GM12878 (cell line): ENCODE data around the gene ACTBL2. TPM values are rescaled to one million over a fixed set of nuclear protein-coding genes. Genes with fewer than 3 reads are reported as not detected.

Source experiments
- ATAC-seq: fragments of 200-7000 bp; cut with Tn5 transposase; 3 replicates; pipeline ENCODE4 v1.9.1; 2020; ENCODE audit warnings: mild to moderate bottlenecking, moderate library complexity
- BruUV-seq: library from RNA; stranded (reverse); fragments of 400-500 nt; replicated peaks from 2 replicates; lab custom pipeline; 2021; lab: Mats Ljungman, UMichigan
- CTCF ChIA-PET: fragments of 300-600 bp; sonication (Branson Sonifier 250); formaldehyde crosslinking; extraction: SDS; loops from one replicate; lab custom pipeline; 2021; ENCODE audit warnings: inconsistent platforms; lab: Yijun Ruan, JAX
- POLR2A ChIA-PET: fragments of 350-600 bp; formaldehyde crosslinking; extraction: SDS; loops from one replicate; lab custom pipeline; 2021; ENCODE audit warnings: inconsistent platforms; lab: Charles Lee
- RAD21 ChIA-PET: fragments of 300-600 bp; sonication (Branson Sonifier 250); formaldehyde crosslinking; loops from one replicate; lab custom pipeline; 2023; ENCODE audit warnings: antibody characterized with exemption; ENCODE audit not compliant: unreplicated experiment; lab: Charles Lee
- SMC1A ChIA-PET: fragments of 300-600 bp; sonication (Branson Sonifier 250); formaldehyde crosslinking; loops from one replicate; lab custom pipeline; 2023; ENCODE audit not compliant: unreplicated experiment, uncharacterized antibody; lab: Charles Lee
- DNase-seq: peaks from one replicate; pipeline ENCODE4 v3.0.0-alpha.2; 2011; ENCODE audit warnings: low read depth, low spot score
- FAIRE-seq: peaks from 3 replicates; lab custom pipeline; 2011; peaks lifted over from hg19 to GRCh38; lab: Jason Lieb, UNC
- H2AFZ ChIP-seq: 2 replicates; pipeline ENCODE4 v1.6.0; 2011; ENCODE audit warnings: low read depth, low read length, control low read depth; ENCODE audit not compliant: control insufficient read depth
- H3K27ac ChIP-seq: 2 replicates; pipeline ENCODE4 v1.5.1; 2011; ENCODE audit warnings: control low read depth; ENCODE audit not compliant: control insufficient read depth, insufficient read depth
- H3K27me3 ChIP-seq, 2 experiments: replicated peaks in 1 of 2; 2 replicates each; pipeline versions ENCODE4 v1.6.0 to v1.6.1; 2011; ENCODE audit warnings: low read length in 1 of 2; ENCODE audit not compliant: control insufficient read depth in 2 of 2, insufficient read depth in 2 of 2
- H3K36me3 ChIP-seq, 2 experiments: 2 replicates each; pipeline ENCODE4 v1.5.1; 2011; ENCODE audit warnings: low read length in 1 of 2; ENCODE audit not compliant: control insufficient read depth in 2 of 2, insufficient read depth in 2 of 2
- H3K4me1 ChIP-seq: 2 replicates; pipeline ENCODE4 v1.6.1; 2011; ENCODE audit warnings: mild to moderate bottlenecking, low read length, moderate library complexity, mixed read lengths; ENCODE audit not compliant: control insufficient read depth, insufficient read depth
- H3K4me2 ChIP-seq: 2 replicates; pipeline ENCODE4 v1.6.0; 2011; ENCODE audit warnings: control low read depth; ENCODE audit not compliant: control insufficient read depth, insufficient read depth
- H3K4me3 ChIP-seq: fragments of 200-600 bp; sonication (generic); 2 replicates; pipeline ENCODE4 v1.5.1; 2016
- H3K79me2 ChIP-seq: 2 replicates; pipeline ENCODE4 v1.6.0; 2011; ENCODE audit warnings: low read length; ENCODE audit not compliant: control insufficient read depth, insufficient read depth
- H3K9ac ChIP-seq: 2 replicates; pipeline ENCODE4 v1.8.0; 2011; ENCODE audit warnings: low read length, control low read depth, mixed read lengths; ENCODE audit not compliant: control insufficient read depth, insufficient read depth
- H3K9me3 ChIP-seq: replicated peaks from 3 replicates; pipeline ENCODE4 v1.5.1; 2011; ENCODE audit warnings: mild to moderate bottlenecking, low read length; ENCODE audit not compliant: control insufficient read depth, insufficient read depth
- H4K20me1 ChIP-seq: 2 replicates; pipeline ENCODE4 v1.6.0; 2011; ENCODE audit not compliant: control insufficient read depth, insufficient read depth
- E2F8 ChIP-seq: fragments of 450-650 bp; IDR thresholded peaks from 2 replicates; pipeline ENCODE4 v1.6.1; 2018; ENCODE audit warnings: mild to moderate bottlenecking, low read depth, moderate library complexity; ENCODE audit not compliant: partially characterized antibody
- ELK1 ChIP-seq: IDR thresholded peaks from 2 replicates; pipeline ENCODE4 v1.6.1; 2012; ENCODE audit warnings: low read depth, low read length, improper control_type of control experiment
- RELA ChIP-seq: fragments of 450-650 bp; IDR thresholded peaks from 2 replicates; pipeline ENCODE4 v1.8.0; 2014; ENCODE audit warnings: borderline replicate concordance; ENCODE audit not compliant: partially characterized antibody
- ZNF687 ChIP-seq: fragments of 450-650 bp; IDR thresholded peaks from 2 replicates; pipeline ENCODE4 v1.6.1; 2017; ENCODE audit warnings: mild to moderate bottlenecking, moderate library complexity
- WGBS: methylation state at CpG from one replicate; pipeline ENCODE4 v1.1.6; 2016; ENCODE audit warnings: low lambda C conversion rate; ENCODE audit not compliant: insufficient replicate concordance, insufficient coverage; ENCODE audit errors: missing lambda C conversion rate; 5-methylcytosine and 5-hydroxymethylcytosine counted together
- in situ Hi-C: fragments of 300-500 bp; cut with MboI; formaldehyde crosslinking; loops from 9 replicates; pipeline ENCODE4 v1.14.3; 2018; ENCODE audit warnings: mixed read lengths
- intact Hi-C: fragments of 100-400 bp; cut with micrococcal nuclease; formaldehyde crosslinking; loops from one replicate; pipeline ENCODE4 v1.14.2; 2022; ENCODE audit not compliant: unreplicated experiment
- polyA plus RNA-seq, 11 experiments: library from polyadenylated mRNA; depleted of rRNA in 4 of 11; unstranded in 6 of 11; stranded (reverse) in 5 of 11; fragments of >200 nt; fragmentation: Nextera tagmentation in 4 of 11; fragmentation: Illumina TruSeq in 1 of 11; extraction: Ambion mirVana in 4 of 11; extraction: Trizol in 1 of 11; gene quantifications; 1 replicate in 1 of 11; 2 replicates in 10 of 11; pipeline versions ENCODE4 v1.2.1 to v1.2.3, GENCODE V29; 2011 to 2016; ENCODE audit warnings: inconsistent platforms in 2 of 11, missing spikeins in 2 of 11, low read depth in 1 of 11
- total RNA-seq, 4 experiments: library from RNA; depleted of rRNA in 3 of 4; stranded (reverse); fragments of >200 nt in 3 of 4; fragmentation: Illumina TruSeq in 1 of 4; extraction: Trizol in 1 of 4; gene quantifications; 2 replicates each; pipeline versions ENCODE4 v1.2.1 to v1.2.3, GENCODE V29; 2013 to 2021

The ACTBL2 gene
- total and polyA plus RNA-seq, 10 of the 15 experiments (the other 5 are each of a cell fraction or from before 2014, with no cell fraction given): 0.04 to 0.06 (median 0.04) TPM; not detected in 7

- BruUV-seq: no TSS peak
- in situ Hi-C loops (loop anchor here (5.0 kb wide), 1 partner anchor 956 kb away; no protein-coding TSS in a partner anchor), intact Hi-C loops (no loop called here)
Observed at GRCh38 chr5:57501414-57502201, 19.0 kb upstream of the ACTBL2 start.

More at GRCh38 chr5:57501414-57502201, 19.0 kb upstream of the ACTBL2 start:
- no peak overlapping the region for H3K4me2 ChIP-seq
- ChIA-PET POLR2A (no interaction called here), RAD21 (interaction anchor here (1.4 to 1.5 kb wide), 2 partner anchors 960 to 962 kb away, joined by 4 to 5 read pairs; no protein-coding TSS in a partner anchor), SMC1A (interaction anchor here (0.7 to 3.6 kb wide), 5 partner anchors 9 to 962 kb away, joined by 3 to 12 read pairs (median 3); no protein-coding TSS in a partner anchor), CTCF (interaction anchor here (0.8 to 4.6 kb wide), 5 partner anchors 9 to 960 kb away, joined by 3 to 45 read pairs (median 4); no protein-coding TSS in a partner anchor)
- 38% methylated on average over 7 of the region's 7 CpGs for WGBS
- H3K36me3 ChIP-seq: no peaks in the 10 kb centered on the region
- ATAC-seq: no peak
- no peaks in the 10 kb centered on the region for H3K79me2 ChIP-seq
- no peaks in the 10 kb centered on the region for H3K9me3 ChIP-seq
- no peaks in the 10 kb centered on the region for H4K20me1 ChIP-seq
- no peak overlapping the region for H3K27ac ChIP-seq
- H2AFZ ChIP-seq: no peak overlapping the region
- H3K4me3 ChIP-seq: no peak overlapping the region
- H3K27me3 ChIP-seq: no peaks in the 10 kb centered on the region; a peak in 1 of 4 replicates
- peaks cover 3% of the 10 kb centered on the region; the same call in 1 of the 2 replicates for H3K4me1 ChIP-seq
- H3K9ac ChIP-seq: no peak overlapping the region
- DNase-seq: no peak
- no peak for FAIRE-seq
- TF ChIP-seq ELK1: no peak
- no peak for TF ChIP-seq ZNF687
- TF ChIP-seq E2F8: no peak
- TF ChIP-seq RELA: no peak
